HCT116 (cell line): ENCODE measurements around the gene DCD. TPM values are rescaled to one million over a fixed set of nuclear protein-coding genes. Genes with fewer than 3 reads are reported as not detected.

ENCODE experiments used
- ATAC-seq: fragments of 200-7000 bp; cut with Tn5 transposase; 2 replicates; pipeline ENCODE4 v1.9.1; 2020; ENCODE audit warnings: mild to moderate bottlenecking, moderate library complexity
- BruUV-seq: library from RNA; stranded (reverse); fragments of 400-500 nt; replicated peaks from 2 replicates; lab custom pipeline; 2021; lab: Mats Ljungman, UMichigan
- CTCF ChIA-PET: fragments of 300-600 bp; sonication (Branson Sonifier 250); formaldehyde crosslinking; loops from one replicate; lab custom pipeline; 2021; ENCODE audit warnings: antibody characterized with exemption; lab: Charles Lee
- POLR2A ChIA-PET: fragments of 300-600, 350-600 bp; sonication (Branson Sonifier 250); formaldehyde crosslinking; loops from one replicate; lab custom pipeline; 2021; ENCODE audit warnings: antibody characterized with exemption; lab: Charles Lee
- RAD21 ChIA-PET, 2 experiments: fragments of 300-600 bp; sonication (Branson Sonifier 250); formaldehyde crosslinking; loops; one replicate each; lab custom pipeline; 2023; ENCODE audit warnings: low total read pairs in 2 of 2; ENCODE audit not compliant: uncharacterized antibody in 2 of 2, unreplicated experiment in 2 of 2, low non-redundant PET in 1 of 2; lab: Charles Lee
- DNase-seq: peaks from one replicate; pipeline ENCODE4 v3.0.0-alpha.2; 2010; ENCODE audit warnings: low read depth, low spot score
- H2AFZ ChIP-seq: fragments of 200-600 bp; shearing (Covaris generic), sonication (generic); 2 replicates; pipeline ENCODE4 v1.6.1; 2017; ENCODE audit warnings: low read depth, mixed run types, mixed read lengths, antibody characterized with exemption, low read length; ENCODE audit not compliant: poor library complexity, severe bottlenecking
- H3K27ac ChIP-seq: 2 replicates; pipeline ENCODE4 v1.5.1; 2012; ENCODE audit warnings: low read depth, low read length
- H3K27me3 ChIP-seq: fragments of 200-600 bp; sonication (generic); 2 replicates; pipeline ENCODE4 v1.6.1; 2016; ENCODE audit warnings: mixed run types, low read length, mixed read lengths; ENCODE audit not compliant: insufficient read depth
- H3K36me3 ChIP-seq, 2 experiments: fragments of 200-500 bp in 1 of 2; fragments of 200-600 bp in 1 of 2; sonication (Bioruptor generic) in 1 of 2; sonication (generic) in 1 of 2; 2 replicates each; pipeline versions ENCODE4 v1.5.1 to v1.6.1; 2014 to 2016; ENCODE audit warnings: low read length in 2 of 2, inconsistent platforms in 1 of 2, mixed read lengths in 1 of 2, mixed run types in 1 of 2; ENCODE audit not compliant: insufficient read depth in 2 of 2, control insufficient read depth in 1 of 2
- H3K4me1 ChIP-seq, 2 experiments: fragments of 200-600 bp in 1 of 2; sonication (generic) in 1 of 2; 2 replicates each; pipeline versions ENCODE4 v1.5.1 to v1.6.1; 2012 to 2017; ENCODE audit warnings: low read length in 2 of 2, inconsistent platforms in 1 of 2, mild to moderate bottlenecking in 1 of 2, mixed read lengths in 1 of 2, mixed run types in 1 of 2, moderate library complexity in 1 of 2; ENCODE audit not compliant: insufficient read depth in 2 of 2, control insufficient read depth in 1 of 2
- H3K4me2 ChIP-seq: fragments of 200-600 bp; sonication (generic); 2 replicates; pipeline ENCODE4 v1.6.1; 2017; ENCODE audit warnings: mixed run types, low read length, mixed read lengths
- H3K4me3 ChIP-seq, 2 experiments: fragments of 200-600 bp in 1 of 2; sonication (generic) in 1 of 2; replicated peaks in 1 of 2; 2 replicates each; pipeline ENCODE4 v1.5.1; 2011 to 2016; ENCODE audit warnings: low read length in 2 of 2, control low read depth in 1 of 2, low read depth in 1 of 2, mild to moderate bottlenecking in 1 of 2, mixed read lengths in 1 of 2, mixed run types in 1 of 2
- H3K79me2 ChIP-seq: fragments of 200-600 bp; sonication (generic); 2 replicates; pipeline ENCODE4 v1.6.1; 2017; ENCODE audit warnings: mild to moderate bottlenecking, mixed run types, low read length, moderate library complexity, mixed read lengths; ENCODE audit not compliant: insufficient read depth
- H3K9ac ChIP-seq: fragments of 200-600 bp; sonication (generic); 2 replicates; pipeline ENCODE4 v1.6.1; 2016; ENCODE audit warnings: low read length, mixed read lengths
- H3K9me2 ChIP-seq: fragments of 200-600 bp; sonication (generic), shearing (Covaris generic); 2 replicates; pipeline ENCODE4 v1.6.1; 2017; ENCODE audit warnings: mixed run types, mild to moderate bottlenecking, moderate library complexity; ENCODE audit not compliant: insufficient read depth
- H3K9me3 ChIP-seq, 2 experiments: fragments of 200-500 bp in 1 of 2; fragments of 200-600 bp in 1 of 2; sonication (Bioruptor generic) in 1 of 2; sonication (generic) in 1 of 2; 2 replicates each; pipeline ENCODE4 v1.6.1; 2014 to 2017; ENCODE audit warnings: low read length in 2 of 2, mixed read lengths in 2 of 2, inconsistent platforms in 1 of 2, low read depth in 1 of 2, mild to moderate bottlenecking in 1 of 2, mixed run types in 1 of 2, moderate library complexity in 1 of 2; ENCODE audit not compliant: control insufficient read depth in 1 of 2, insufficient read depth in 1 of 2
- H4K20me1 ChIP-seq: fragments of 200-600 bp; sonication (generic), shearing (Covaris generic); 2 replicates; pipeline ENCODE4 v1.6.1; 2017; ENCODE audit warnings: mixed run types, mild to moderate bottlenecking, moderate library complexity; ENCODE audit not compliant: insufficient read depth
- CTCF ChIP-seq, 3 experiments: fragments of 200-600 bp in 1 of 3; sonication (generic) in 1 of 3; IDR thresholded peaks in 2 of 3; conservative IDR thresholded peaks in 1 of 3; 2 replicates each; pipeline ENCODE4 v1.5.1; 2012 to 2017; ENCODE audit warnings: low read depth in 2 of 3, low read length in 2 of 3, antibody characterized with exemption in 1 of 3, borderline replicate concordance in 1 of 3, control low read depth in 1 of 3, mild to moderate bottlenecking in 1 of 3, mixed read lengths in 1 of 3, mixed run types in 1 of 3, moderate library complexity in 1 of 3; ENCODE audit not compliant: insufficient read depth in 1 of 3
- ELF1 ChIP-seq: IDR thresholded peaks from 2 replicates; pipeline ENCODE4 v1.6.1; 2012; ENCODE audit warnings: low read depth, borderline replicate concordance
- FOSL1 ChIP-seq: IDR thresholded peaks from 2 replicates; pipeline ENCODE4 v1.6.1; 2012; ENCODE audit warnings: low read depth
- MAX ChIP-seq: IDR thresholded peaks from 2 replicates; pipeline ENCODE4 v1.6.1; 2012
- POLR2A ChIP-seq: IDR thresholded peaks from 2 replicates; pipeline ENCODE4 v1.7.0; 2011; ENCODE audit warnings: borderline replicate concordance; ENCODE audit not compliant: insufficient read depth, insufficient read length; ENCODE audit errors: extremely low read depth
- SP1 ChIP-seq: IDR thresholded peaks from 2 replicates; pipeline ENCODE4 v1.6.1; 2012; ENCODE audit warnings: low read depth
- TCF7L2 ChIP-seq: IDR thresholded peaks from 2 replicates; pipeline ENCODE4 v1.7.0; 2011; ENCODE audit warnings: borderline replicate concordance, inconsistent platforms; ENCODE audit not compliant: insufficient read depth, insufficient read length; ENCODE audit errors: extremely low read depth
- ZBTB33 ChIP-seq: IDR thresholded peaks from 2 replicates; pipeline ENCODE4 v1.6.1; 2011; ENCODE audit warnings: mild to moderate bottlenecking, low read length, moderate library complexity; ENCODE audit not compliant: insufficient replicate concordance; ENCODE audit errors: extremely low read depth
- intact Hi-C: fragments of 100-400 bp; cut with micrococcal nuclease; formaldehyde crosslinking; loops from 2 replicates; pipeline ENCODE4 v1.10.0; 2022
- total RNA-seq: library from RNA; stranded (reverse); gene quantifications from one replicate; pipeline ENCODE4 v1.2.1, GENCODE V29; 2021; ENCODE audit not compliant: unreplicated experiment

DCD gene
- total RNA-seq, 1 experiment from 2014 or later: not detected

- no peak overlapping the region for H3K27ac ChIP-seq
- no peak overlapping the region for H3K9ac ChIP-seq
- no peaks in the 10 kb centered on the region for H3K36me3 ChIP-seq
- H3K9me3 ChIP-seq: no peaks in the 10 kb centered on the region
- ATAC-seq (no peak), DNase-seq (no peak)
- RAD21 ChIA-PET: no interaction called here
- CTCF ChIA-PET: no interaction called here
- no peaks in the 10 kb centered on the region for H3K4me1 ChIP-seq
- no peaks in the 10 kb centered on the region for H4K20me1 ChIP-seq
- no peaks in the 10 kb centered on the region for H3K79me2 ChIP-seq
- H3K4me3 ChIP-seq: no peak overlapping the region
- no peak for TF ChIP-seq FOSL1
- TF ChIP-seq ZBTB33: no peak
- no peak for TF ChIP-seq MAX
- no peak for TF ChIP-seq CTCF (IDR thresholded peaks at IDR 0.05 in 2 of 3, conservative IDR thresholded peaks at IDR 0.05 in 1 of 3; ENCODE audit: borderline replicate concordance in 1 of 3, insufficient read depth in 1 of 3, low read depth in 2 of 3, low read length in 2 of 3)
- TF ChIP-seq SP1: no peak
- TF ChIP-seq TCF7L2: no peak
- TF ChIP-seq ELF1: no peak
- TF ChIP-seq POLR2A: no peak
- H2AFZ ChIP-seq: no peak overlapping the region
- H3K4me2 ChIP-seq: no peak overlapping the region
- H3K27me3 ChIP-seq: peaks cover 17% of the 10 kb centered on the region; the same call in 1 of the 2 replicates
- POLR2A ChIA-PET: no interaction called here
- intact Hi-C loops: no loop called here
- BruUV-seq: no TSS peak
- H3K9me2 ChIP-seq: no peaks in the 10 kb centered on the region
Measured at GRCh38 chr12:54608769-54609168, 39.4 kb downstream of the DCD start.
